Measurements from ENCODE around the gene GLOD4.

GLOD4 gene

GRCh38 chr17:802901-803881, 21.1 kb upstream of the GLOD4 start:
- Histone ChIP-seq H3K27me3 (replicated peaks; ENCODE audit: control insufficient read depth, insufficient read depth, low read length, poor library complexity, severe bottlenecking) (no peaks in the 10 kb centered on the region), H3K27ac (ENCODE audit: insufficient read depth, low read length, poor library complexity, severe bottlenecking) (no peak overlapping the region), H3K36me3 (ENCODE audit: control insufficient read depth, insufficient read depth, low read length) (no peaks in the 10 kb centered on the region), H3K9me3 (ENCODE audit: control insufficient read depth, low read length) (no peaks in the 10 kb centered on the region), H3K4me1 (ENCODE audit: control insufficient read depth, insufficient read depth, low read length, poor library complexity, severe bottlenecking) (no peaks in the 10 kb centered on the region), H3K4me3 (ENCODE audit: insufficient read depth, low read depth, low read length, poor library complexity, severe bottlenecking) (no peak overlapping the region)
- no peak for DNase-seq

GRCh38 chr17:802481-802880, 20.4 kb upstream of the GLOD4 start:
- Histone ChIP-seq H3K4me1 (ENCODE audit: control insufficient read depth, insufficient read depth, low read length, poor library complexity, severe bottlenecking) (no peaks in the 10 kb centered on the region), H3K27ac (ENCODE audit: insufficient read depth, low read length, poor library complexity, severe bottlenecking) (no peak overlapping the region), H3K27me3 (replicated peaks; ENCODE audit: control insufficient read depth, insufficient read depth, low read length, poor library complexity, severe bottlenecking) (no peaks in the 10 kb centered on the region), H3K4me3 (ENCODE audit: insufficient read depth, low read depth, low read length, poor library complexity, severe bottlenecking) (no peak overlapping the region), H3K9me3 (ENCODE audit: control insufficient read depth, low read length) (no peaks in the 10 kb centered on the region), H3K36me3 (ENCODE audit: control insufficient read depth, insufficient read depth, low read length) (no peaks in the 10 kb centered on the region)
- DNase-seq, result no peak

- Histone ChIP-seq H3K36me3 (ENCODE audit: control insufficient read depth, insufficient read depth, low read length) (no peaks in the 10 kb centered on the region), H3K4me1 (ENCODE audit: control insufficient read depth, insufficient read depth, low read length, poor library complexity, severe bottlenecking) (no peaks in the 10 kb centered on the region), H3K27ac (ENCODE audit: insufficient read depth, low read length, poor library complexity, severe bottlenecking) (no peak overlapping the region), H3K27me3 (replicated peaks; ENCODE audit: control insufficient read depth, insufficient read depth, low read length, poor library complexity, severe bottlenecking) (no peaks in the 10 kb centered on the region), H3K9me3 (ENCODE audit: control insufficient read depth, low read length) (no peaks in the 10 kb centered on the region), H3K4me3 (ENCODE audit: insufficient read depth, low read depth, low read length, poor library complexity, severe bottlenecking) (no peak overlapping the region)
- no peak for DNase-seq
Observed at GRCh38 chr17:801660-802059, 19.6 kb upstream of the GLOD4 start.

GRCh38 chr17:800446-801242, 18.6 kb upstream of the GLOD4 start:
- Histone ChIP-seq H3K27ac (ENCODE audit: insufficient read depth, low read length, poor library complexity, severe bottlenecking) (no peak overlapping the region), H3K4me3 (ENCODE audit: insufficient read depth, low read depth, low read length, poor library complexity, severe bottlenecking) (no peak overlapping the region), H3K9me3 (ENCODE audit: control insufficient read depth, low read length) (no peaks in the 10 kb centered on the region), H3K4me1 (ENCODE audit: control insufficient read depth, insufficient read depth, low read length, poor library complexity, severe bottlenecking) (no peaks in the 10 kb centered on the region), H3K36me3 (ENCODE audit: control insufficient read depth, insufficient read depth, low read length) (no peaks in the 10 kb centered on the region), H3K27me3 (replicated peaks; ENCODE audit: control insufficient read depth, insufficient read depth, low read length, poor library complexity, severe bottlenecking) (no peaks in the 10 kb centered on the region)
- DNase-seq, result no peak

- H3K4me1 ChIP-seq (ENCODE audit: control insufficient read depth, insufficient read depth, low read length, poor library complexity, severe bottlenecking), result no peaks in the 10 kb centered on the region
- H3K4me3 ChIP-seq (ENCODE audit: insufficient read depth, low read depth, low read length, poor library complexity, severe bottlenecking), result no peak overlapping the region
- H3K36me3 ChIP-seq (ENCODE audit: control insufficient read depth, insufficient read depth, low read length), result no peaks in the 10 kb centered on the region
- no peaks in the 10 kb centered on the region for H3K9me3 ChIP-seq (ENCODE audit: control insufficient read depth, low read length)
- no peak overlapping the region for H3K27ac ChIP-seq (ENCODE audit: insufficient read depth, low read length, poor library complexity, severe bottlenecking)
- no peak for DNase-seq
- no peaks in the 10 kb centered on the region for H3K27me3 ChIP-seq (replicated peaks; ENCODE audit: control insufficient read depth, insufficient read depth, low read length, poor library complexity, severe bottlenecking)
Observed at GRCh38 chr17:799261-799660, 17.2 kb upstream of the GLOD4 start.

GRCh38 chr17:798246-798645, 16.2 kb upstream of the GLOD4 start:
- no peak overlapping the region for H3K4me3 ChIP-seq (ENCODE audit: insufficient read depth, low read depth, low read length, poor library complexity, severe bottlenecking)
- H3K4me1 ChIP-seq (ENCODE audit: control insufficient read depth, insufficient read depth, low read length, poor library complexity, severe bottlenecking), result no peaks in the 10 kb centered on the region
- no peak for DNase-seq
- no peaks in the 10 kb centered on the region for H3K27me3 ChIP-seq (replicated peaks; ENCODE audit: control insufficient read depth, insufficient read depth, low read length, poor library complexity, severe bottlenecking)
- no peaks in the 10 kb centered on the region for H3K9me3 ChIP-seq (ENCODE audit: control insufficient read depth, low read length)
- H3K27ac ChIP-seq (ENCODE audit: insufficient read depth, low read length, poor library complexity, severe bottlenecking), result no peak overlapping the region
- H3K36me3 ChIP-seq (ENCODE audit: control insufficient read depth, insufficient read depth, low read length), result no peaks in the 10 kb centered on the region

- Histone ChIP-seq H3K36me3 (ENCODE audit: control insufficient read depth, insufficient read depth, low read length) (peaks cover 4% of the 10 kb centered on the region), H3K27ac (ENCODE audit: insufficient read depth, low read length, poor library complexity, severe bottlenecking) (no peak overlapping the region), H3K4me1 (ENCODE audit: control insufficient read depth, insufficient read depth, low read length, poor library complexity, severe bottlenecking) (no peaks in the 10 kb centered on the region)
Observed at GRCh38 chr17:797236-797840, 15.3 kb upstream of the GLOD4 start.

GRCh38 chr17:796609-797008, 14.5 kb upstream of the GLOD4 start:
- Histone ChIP-seq H3K36me3 (ENCODE audit: control insufficient read depth, insufficient read depth, low read length) (peaks cover 12% of the 10 kb centered on the region), H3K4me3 (ENCODE audit: insufficient read depth, low read depth, low read length, poor library complexity, severe bottlenecking) (no peak overlapping the region)
- no peak for DNase-seq

More at GRCh38 chr17:797236-797840, 15.3 kb upstream of the GLOD4 start:
- Histone ChIP-seq H3K4me3 (ENCODE audit: insufficient read depth, low read depth, low read length, poor library complexity, severe bottlenecking) (no peak overlapping the region), H3K9me3 (ENCODE audit: control insufficient read depth, low read length) (no peaks in the 10 kb centered on the region), H3K27me3 (replicated peaks; ENCODE audit: control insufficient read depth, insufficient read depth, low read length, poor library complexity, severe bottlenecking) (no peaks in the 10 kb centered on the region)
- no peak for DNase-seq

GRCh38 chr17:795721-796120, 13.6 kb upstream of the GLOD4 start:
- H3K9me3 ChIP-seq (ENCODE audit: control insufficient read depth, low read length), result no peaks in the 10 kb centered on the region
- no peaks in the 10 kb centered on the region for H3K27me3 ChIP-seq (replicated peaks; ENCODE audit: control insufficient read depth, insufficient read depth, low read length, poor library complexity, severe bottlenecking)
- peaks cover 20% of the 10 kb centered on the region for H3K36me3 ChIP-seq (ENCODE audit: control insufficient read depth, insufficient read depth, low read length)
- H3K4me1 ChIP-seq (ENCODE audit: control insufficient read depth, insufficient read depth, low read length, poor library complexity, severe bottlenecking), result no peaks in the 10 kb centered on the region
- H3K4me3 ChIP-seq (ENCODE audit: insufficient read depth, low read depth, low read length, poor library complexity, severe bottlenecking), result no peak overlapping the region
- H3K27ac ChIP-seq (ENCODE audit: insufficient read depth, low read length, poor library complexity, severe bottlenecking), result no peak overlapping the region
- DNase-seq, result no peak

More at GRCh38 chr17:796609-797008, 14.5 kb upstream of the GLOD4 start:
- Histone ChIP-seq H3K4me1 (ENCODE audit: control insufficient read depth, insufficient read depth, low read length, poor library complexity, severe bottlenecking) (no peaks in the 10 kb centered on the region), H3K9me3 (ENCODE audit: control insufficient read depth, low read length) (no peaks in the 10 kb centered on the region), H3K27me3 (replicated peaks; ENCODE audit: control insufficient read depth, insufficient read depth, low read length, poor library complexity, severe bottlenecking) (no peaks in the 10 kb centered on the region), H3K27ac (ENCODE audit: insufficient read depth, low read length, poor library complexity, severe bottlenecking) (no peak overlapping the region)
